Nephron progenitor cell (in vitro differentiated cells): Measurements from ENCODE around the gene LGALS8.

ENCODE experiments used
- DNase-seq: peaks from one replicate; pipeline ENCODE4 v3.0.0; 2021
- H3K27ac Mint-ChIP-seq: 2 replicates; pipeline ENCODE4 v1.8.0; 2021; ENCODE audit warnings: mild to moderate bottlenecking, moderate library complexity, mixed read lengths
- H3K27me3 Mint-ChIP-seq: 2 replicates; pipeline ENCODE4 v1.8.0; 2021; ENCODE audit warnings: mild to moderate bottlenecking, low read depth, mixed read lengths; ENCODE audit not compliant: poor library complexity
- H3K36me3 Mint-ChIP-seq: 2 replicates; pipeline ENCODE4 v1.8.0; 2021; ENCODE audit warnings: low read depth, mixed read lengths
- H3K4me1 Mint-ChIP-seq: 2 replicates; pipeline ENCODE4 v1.8.0; 2021; ENCODE audit warnings: mixed read lengths
- H3K4me3 Mint-ChIP-seq: 2 replicates; pipeline ENCODE4 v1.8.0; 2021; ENCODE audit warnings: mild to moderate bottlenecking, moderate library complexity, mixed read lengths
- H3K9me3 Mint-ChIP-seq: 2 replicates; pipeline ENCODE4 v1.8.0; 2021; ENCODE audit warnings: mild to moderate bottlenecking, moderate library complexity, mixed read lengths
- TF ChIP-seq, protein P1 (sequence below): fragments of 200-600 bp; sonication (generic); IDR thresholded peaks from 2 replicates; pipeline ENCODE4 v1.5.0; 2021; ENCODE audit warnings: antibody characterized with exemption

Gene LGALS8

DNA sequence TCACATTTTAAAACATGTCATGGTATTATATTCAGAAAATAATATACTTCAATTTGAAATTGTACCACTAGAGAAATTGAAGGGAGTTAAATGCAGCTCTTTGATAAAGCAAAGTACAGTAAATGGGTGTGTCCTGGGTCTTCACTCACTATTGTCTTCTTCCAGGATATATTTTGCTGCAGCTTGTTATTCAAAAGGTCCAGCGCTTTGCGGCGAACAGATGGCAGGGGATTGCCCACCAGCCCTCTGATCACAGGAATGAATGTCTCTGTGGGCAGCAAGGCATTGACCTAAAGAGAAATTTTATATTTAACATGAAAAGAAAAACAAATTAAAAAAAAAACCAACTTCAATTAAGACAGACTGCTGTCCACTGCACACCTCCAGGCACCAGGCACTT, 35.1 kb downstream of the LGALS8 start:
- Mint-ChIP-seq H3K4me3 (no peak overlapping the region), H3K36me3 (peaks cover 71% of the 10 kb centered on the region), H3K27ac (no peak overlapping the region), H3K4me1 (no peaks in the 10 kb centered on the region), H3K9me3 (no peaks in the 10 kb centered on the region), H3K27me3 (no peaks in the 10 kb centered on the region)
- TF ChIP-seq, protein P1, sequence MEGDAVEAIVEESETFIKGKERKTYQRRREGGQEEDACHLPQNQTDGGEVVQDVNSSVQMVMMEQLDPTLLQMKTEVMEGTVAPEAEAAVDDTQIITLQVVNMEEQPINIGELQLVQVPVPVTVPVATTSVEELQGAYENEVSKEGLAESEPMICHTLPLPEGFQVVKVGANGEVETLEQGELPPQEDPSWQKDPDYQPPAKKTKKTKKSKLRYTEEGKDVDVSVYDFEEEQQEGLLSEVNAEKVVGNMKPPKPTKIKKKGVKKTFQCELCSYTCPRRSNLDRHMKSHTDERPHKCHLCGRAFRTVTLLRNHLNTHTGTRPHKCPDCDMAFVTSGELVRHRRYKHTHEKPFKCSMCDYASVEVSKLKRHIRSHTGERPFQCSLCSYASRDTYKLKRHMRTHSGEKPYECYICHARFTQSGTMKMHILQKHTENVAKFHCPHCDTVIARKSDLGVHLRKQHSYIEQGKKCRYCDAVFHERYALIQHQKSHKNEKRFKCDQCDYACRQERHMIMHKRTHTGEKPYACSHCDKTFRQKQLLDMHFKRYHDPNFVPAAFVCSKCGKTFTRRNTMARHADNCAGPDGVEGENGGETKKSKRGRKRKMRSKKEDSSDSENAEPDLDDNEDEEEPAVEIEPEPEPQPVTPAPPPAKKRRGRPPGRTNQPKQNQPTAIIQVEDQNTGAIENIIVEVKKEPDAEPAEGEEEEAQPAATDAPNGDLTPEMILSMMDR: no peak
- DNase-seq: no peak

DNA sequence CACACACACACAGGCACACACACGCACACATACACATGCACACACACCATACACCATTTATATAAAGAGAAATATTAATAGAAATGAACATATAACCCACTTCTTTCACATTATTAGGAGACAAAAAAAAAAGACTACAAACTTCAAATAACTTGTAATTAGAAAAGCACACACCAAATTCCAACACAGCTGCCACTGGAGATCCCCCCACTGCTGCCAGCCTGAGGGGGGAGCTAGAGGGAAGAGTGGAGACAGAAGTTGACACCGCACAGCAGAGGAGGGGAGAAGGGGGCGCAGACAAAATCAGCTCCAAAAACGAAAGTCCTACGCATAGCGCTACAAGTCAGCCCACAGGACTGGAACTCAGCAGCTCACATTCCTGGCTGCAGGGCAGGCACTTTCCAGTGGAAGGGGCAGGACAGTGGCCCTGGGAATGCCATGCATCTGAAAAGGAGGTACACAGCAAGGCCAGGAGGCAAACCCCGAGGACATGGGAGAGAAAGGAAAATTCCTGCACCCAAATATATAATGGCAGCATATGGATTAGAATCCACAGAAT, 36.5 kb downstream of the LGALS8 start:
- Mint-ChIP-seq H3K4me3 (no peak overlapping the region), H3K27me3 (no peaks in the 10 kb centered on the region), H3K27ac (no peak overlapping the region), H3K4me1 (no peaks in the 10 kb centered on the region), H3K36me3 (peaks cover 73% of the 10 kb centered on the region), H3K9me3 (no peaks in the 10 kb centered on the region)
- TF ChIP-seq, protein P1: no peak
- DNase-seq: no peak

DNA sequence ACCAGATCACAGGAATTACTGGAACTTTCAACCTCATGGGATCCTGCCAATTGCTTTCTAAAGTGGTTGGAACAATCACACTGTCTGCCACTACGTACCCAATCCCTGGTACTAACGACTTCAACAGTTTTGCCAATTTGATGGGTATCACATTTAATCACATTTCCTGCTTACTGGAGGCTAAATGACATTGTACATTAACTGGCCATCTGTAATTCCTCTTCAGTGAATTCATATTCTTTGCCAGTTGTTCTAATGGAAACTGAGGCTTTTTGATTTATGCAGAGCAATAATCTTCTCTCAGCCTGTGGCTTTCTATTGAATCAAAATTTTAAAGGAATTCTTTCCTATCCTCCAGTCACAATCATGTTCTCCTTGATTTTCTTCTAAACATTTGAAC, 38.2 kb downstream of the LGALS8 start:
- no peak overlapping the region for H3K27ac Mint-ChIP-seq
- TF ChIP-seq, protein P1: no peak
- no peak overlapping the region for H3K4me3 Mint-ChIP-seq
- no peaks in the 10 kb centered on the region for H3K4me1 Mint-ChIP-seq
- no peak for DNase-seq
- H3K27me3 Mint-ChIP-seq: no peaks in the 10 kb centered on the region
- H3K36me3 Mint-ChIP-seq: peaks cover 73% of the 10 kb centered on the region
- no peaks in the 10 kb centered on the region for H3K9me3 Mint-ChIP-seq

DNA sequence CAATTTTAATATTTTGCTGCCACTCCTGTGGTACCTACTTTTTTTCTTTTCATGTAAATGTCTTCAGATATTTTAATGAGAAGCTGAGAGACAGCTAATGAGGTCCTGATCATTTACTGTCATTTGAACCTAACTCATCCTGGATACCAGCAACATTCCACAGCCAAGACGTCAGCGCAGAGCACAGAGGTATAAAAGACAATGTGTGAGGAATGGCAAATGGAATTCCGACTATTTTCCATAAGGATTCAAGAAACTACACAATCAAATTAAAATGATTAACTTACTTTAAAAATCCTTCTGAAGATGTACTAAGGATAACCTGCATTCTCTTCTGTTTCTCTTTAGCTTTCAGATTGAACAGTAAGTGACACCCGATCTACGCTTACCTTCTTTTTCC, 41.7 kb downstream of the LGALS8 start:
- Mint-ChIP-seq H3K4me3 (no peak overlapping the region), H3K27me3 (no peaks in the 10 kb centered on the region), H3K4me1 (no peaks in the 10 kb centered on the region), H3K36me3 (peaks cover 81% of the 10 kb centered on the region), H3K9me3 (no peaks in the 10 kb centered on the region), H3K27ac (no peak overlapping the region)
- no peak for DNase-seq
- TF ChIP-seq, protein P1: no peak

DNA sequence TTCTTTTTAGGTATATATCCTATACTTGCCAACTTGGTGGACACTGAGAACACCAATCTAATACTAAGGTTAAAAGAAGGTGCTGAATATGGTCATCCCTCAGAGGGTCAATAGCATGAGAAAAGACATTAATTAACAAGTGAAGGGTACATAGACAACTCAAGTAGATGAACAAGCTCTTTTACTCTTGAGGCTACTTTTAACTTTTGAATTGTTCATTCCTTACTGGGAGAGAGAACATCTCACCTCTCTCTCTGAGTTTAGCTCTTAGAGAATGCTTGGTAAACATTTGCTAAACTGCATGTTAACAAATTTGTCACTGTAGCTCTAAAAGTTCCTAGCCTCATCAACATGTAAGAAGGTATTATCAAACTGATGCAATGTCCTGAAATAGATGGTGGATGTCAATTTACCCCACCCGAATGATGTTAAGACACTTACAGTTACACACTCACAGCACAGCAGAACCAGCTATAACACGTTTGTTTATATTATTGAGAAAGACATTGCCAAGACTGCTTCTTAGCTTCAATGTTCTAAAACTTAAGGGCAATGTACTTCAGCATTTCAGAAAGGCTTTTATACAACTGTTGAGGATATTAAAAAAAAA, 44.6 kb downstream of the LGALS8 start:
- Mint-ChIP-seq H3K36me3 (peaks cover 83% of the 10 kb centered on the region), H3K4me1 (no peaks in the 10 kb centered on the region), H3K27me3 (no peaks in the 10 kb centered on the region), H3K9me3 (no peaks in the 10 kb centered on the region), H3K27ac (no peak overlapping the region), H3K4me3 (no peak overlapping the region)
- TF ChIP-seq, protein P1: no peak
- no peak for DNase-seq

DNA sequence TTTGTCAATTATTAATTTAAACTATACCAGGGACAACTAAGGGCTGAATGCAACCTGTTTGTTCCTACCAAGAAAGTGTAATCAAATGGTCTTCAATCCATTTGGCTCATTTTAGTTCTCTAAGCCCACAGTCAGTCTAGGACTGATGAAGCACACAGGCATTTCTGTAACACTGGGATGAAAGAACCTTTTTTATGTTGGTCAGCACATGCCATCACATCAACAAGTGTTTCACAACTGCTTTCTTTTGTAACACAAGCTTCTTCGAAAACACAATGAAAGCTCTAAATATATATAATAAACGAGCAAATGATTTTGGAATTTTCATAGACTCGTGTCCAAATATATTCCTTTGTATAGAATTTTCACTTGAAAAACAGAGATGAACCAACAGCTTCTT, 51.7 kb downstream of the LGALS8 start:
- Mint-ChIP-seq H3K9me3 (no peaks in the 10 kb centered on the region), H3K36me3 (peaks cover 66% of the 10 kb centered on the region), H3K27ac (no peak overlapping the region), H3K4me1 (no peaks in the 10 kb centered on the region), H3K27me3 (no peaks in the 10 kb centered on the region), H3K4me3 (no peak overlapping the region)
- no peak for DNase-seq
- TF ChIP-seq, protein P1: no peak
